ENCODE results near the gene CORO7. TPM values are rescaled to one million over a fixed set of nuclear protein-coding genes. Genes with fewer than 3 reads are reported as not detected.
"Not testable (repeated sequence)": the region's sequence is repeated elsewhere in the genome, so short reads cannot be mapped to it uniquely, and the experiment has no call there.

CORO7 gene
- total and polyA plus RNA-seq, 9 donors, result 1.3 to 29.5 (median 17.9) TPM

GRCh38 chr16:4347765-4348509, 68.5 kb downstream of the CORO7 start:
- Histone ChIP-seq H3K27me3 (no peaks in the 10 kb centered on the region), H3K4me3 (no peak overlapping the region), H3K4me1 (ENCODE audit: insufficient read depth) (peaks cover 18% of the 10 kb centered on the region), H3K36me3 (no peaks in the 10 kb centered on the region), H3K9me3 (no peaks in the 10 kb centered on the region), H3K27ac (peak overlapping the region in 1 of 2 donors; percentile 18)
- WGBS, 3 donors, result 28 to 35% (median 33%) methylated on average over 17 of the region's 17 CpGs
- intact Hi-C loops (cut with DNase I), result no loop called here
- TF ChIP-seq EP300 (IDR thresholded peaks at IDR 0.05) (no peak), POLR2A (IDR thresholded peaks at IDR 0.05) (no peak), CTCF (IDR thresholded peaks at IDR 0.05) (no peak)
- DNase-seq, result peak in 1 of 5 donors; percentile 62

GRCh38 chr16:4347010-4347409, 69.4 kb downstream of the CORO7 start:
- Histone ChIP-seq H3K4me1 (ENCODE audit: insufficient read depth) (peaks cover 18% of the 10 kb centered on the region), H3K36me3 (no peaks in the 10 kb centered on the region), H3K9me3 (no peaks in the 10 kb centered on the region), H3K27ac (peak overlapping the region in 1 of 2 donors; percentile 18), H3K27me3 (no peaks in the 10 kb centered on the region), H3K4me3 (no peak overlapping the region)
- TF ChIP-seq CTCF (IDR thresholded peaks at IDR 0.05) (no peak), POLR2A (IDR thresholded peaks at IDR 0.05) (no peak), EP300 (IDR thresholded peaks at IDR 0.05) (no peak)
- DNase-seq, result no peak
- WGBS, 3 donors, result 82 to 87% (median 83%) methylated on average over 8 of the region's 8 CpGs
- intact Hi-C loops (cut with DNase I), result no loop called here

- Histone ChIP-seq H3K4me1 (ENCODE audit: insufficient read depth) (peaks cover 18% of the 10 kb centered on the region), H3K4me3 (no peak overlapping the region), H3K9me3 (no peaks in the 10 kb centered on the region), H3K27me3 (no peaks in the 10 kb centered on the region), H3K27ac (no peak overlapping the region), H3K36me3 (no peaks in the 10 kb centered on the region)
- TF ChIP-seq EP300 (IDR thresholded peaks at IDR 0.05) (no peak), CTCF (IDR thresholded peaks at IDR 0.05) (no peak), POLR2A (IDR thresholded peaks at IDR 0.05) (no peak)
- intact Hi-C loops (cut with DNase I), result no loop called here
- WGBS, 3 donors, result 61 to 71% (median 66%) methylated on average over 14 of the region's 14 CpGs
- DNase-seq, result no peak
Observed at GRCh38 chr16:4345836-4346781, 70.3 kb downstream of the CORO7 start.

- no peak overlapping the region for H3K27ac ChIP-seq
- H3K4me3 ChIP-seq, result no peak overlapping the region
- H3K9me3 ChIP-seq, result no peaks in the 10 kb centered on the region
- H3K4me1 ChIP-seq (ENCODE audit: insufficient read depth), result peaks cover 15% of the 10 kb centered on the region
- no peak for DNase-seq
- no peaks in the 10 kb centered on the region for H3K36me3 ChIP-seq
- intact Hi-C loops (cut with DNase I), result loop anchor here in 1 of 4 donors (5.0 kb wide), 1 partner anchor 153 kb away; no protein-coding TSS in a partner anchor
- H3K27me3 ChIP-seq, result no peaks in the 10 kb centered on the region
- 81 to 86% (median 84%) methylated on average over 26 of the region's 26 CpGs for WGBS, 3 donors
- TF ChIP-seq POLR2A (IDR thresholded peaks at IDR 0.05) (no peak), EP300 (IDR thresholded peaks at IDR 0.05) (no peak), CTCF (IDR thresholded peaks at IDR 0.05) (no peak)
Observed at GRCh38 chr16:4344983-4345835, 71.2 kb downstream of the CORO7 start.

GRCh38 chr16:4344300-4344982, 72.0 kb downstream of the CORO7 start:
- not testable (repeated sequence) for DNase-seq, H3K27ac ChIP-seq, H3K4me3 ChIP-seq, H3K36me3 ChIP-seq, H3K27me3 ChIP-seq, H3K9me3 ChIP-seq
- intact Hi-C loops (cut with DNase I), result loop anchor here in 1 of 4 donors (5.0 kb wide), 1 partner anchor 152 kb away; no protein-coding TSS in a partner anchor
- WGBS, 3 donors, result 51 to 72% (median 64%) methylated on average over 6 to 10 of the region's 10 CpGs
- peaks cover 20% of the 10 kb centered on the region for H3K4me1 ChIP-seq (ENCODE audit: insufficient read depth)

Measured in ovary (tissue), 9 donors.